DOHH2 (cell line): Measurements from ENCODE around the gene LRP11.

Source experiments
- EZH2phosphoT487 ChIP-seq: fragments of 200-600 bp; sonication (generic); IDR thresholded peaks from 2 replicates; pipeline ENCODE4 v1.6.1; 2017; ENCODE audit warnings: borderline replicate concordance, mild to moderate bottlenecking, antibody characterized with exemption, low read length, moderate library complexity, mixed read lengths
- TF ChIP-seq, protein P1 (sequence below): fragments of 200-600 bp; sonication (generic); IDR thresholded peaks from one replicate; pipeline ENCODE4 v1.5.1; 2014; ENCODE audit warnings: antibody characterized with exemption, mild to moderate bottlenecking, low read depth, low read length; ENCODE audit not compliant: poor library complexity, severe bottlenecking

DNA sequence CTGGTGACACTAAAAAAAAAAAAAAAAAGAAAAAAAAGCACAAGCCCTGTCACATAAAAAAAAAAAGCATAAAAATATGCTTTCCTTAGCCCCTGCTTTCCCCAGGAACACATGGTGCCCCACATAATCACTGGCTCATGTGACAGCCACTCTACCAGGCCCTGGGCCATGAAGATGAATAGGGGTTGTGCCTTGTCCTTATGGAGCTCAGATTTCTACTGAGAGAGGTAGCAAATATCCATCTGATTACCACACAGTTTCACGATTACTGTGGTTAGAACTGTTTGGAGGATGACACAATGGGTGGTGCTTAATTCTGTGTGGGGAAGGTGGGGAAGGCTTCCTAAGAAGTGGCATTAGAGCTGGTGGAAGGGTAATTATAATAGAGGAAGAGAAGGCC lies 24.5 kb upstream of the LRP11 start:
- TF ChIP-seq, protein P1, sequence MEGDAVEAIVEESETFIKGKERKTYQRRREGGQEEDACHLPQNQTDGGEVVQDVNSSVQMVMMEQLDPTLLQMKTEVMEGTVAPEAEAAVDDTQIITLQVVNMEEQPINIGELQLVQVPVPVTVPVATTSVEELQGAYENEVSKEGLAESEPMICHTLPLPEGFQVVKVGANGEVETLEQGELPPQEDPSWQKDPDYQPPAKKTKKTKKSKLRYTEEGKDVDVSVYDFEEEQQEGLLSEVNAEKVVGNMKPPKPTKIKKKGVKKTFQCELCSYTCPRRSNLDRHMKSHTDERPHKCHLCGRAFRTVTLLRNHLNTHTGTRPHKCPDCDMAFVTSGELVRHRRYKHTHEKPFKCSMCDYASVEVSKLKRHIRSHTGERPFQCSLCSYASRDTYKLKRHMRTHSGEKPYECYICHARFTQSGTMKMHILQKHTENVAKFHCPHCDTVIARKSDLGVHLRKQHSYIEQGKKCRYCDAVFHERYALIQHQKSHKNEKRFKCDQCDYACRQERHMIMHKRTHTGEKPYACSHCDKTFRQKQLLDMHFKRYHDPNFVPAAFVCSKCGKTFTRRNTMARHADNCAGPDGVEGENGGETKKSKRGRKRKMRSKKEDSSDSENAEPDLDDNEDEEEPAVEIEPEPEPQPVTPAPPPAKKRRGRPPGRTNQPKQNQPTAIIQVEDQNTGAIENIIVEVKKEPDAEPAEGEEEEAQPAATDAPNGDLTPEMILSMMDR = no peak
- TF ChIP-seq EZH2phosphoT487 = no peak
